Stimulated activated CD8-positive, alpha-beta memory T cell treated with anti-CD3 and anti-CD28 coated beads, Interleukin-7, amount 100 ng/mL, for 4 hours (primary cell): ENCODE results near the gene HSPB6.
"Not testable (repeated sequence)": the region's sequence is repeated elsewhere in the genome, so short reads cannot be mapped to it uniquely, and the experiment has no call there.

Source experiments
- DNase-seq, 2 donors: peaks; one replicate each; pipeline ENCODE4 v3.0.0-alpha.2; 2020; ENCODE audit warnings: low read depth in 2 of 2

Gene HSPB6

GRCh38 chr19:35786299-35787160 is 29.7 kb upstream of the HSPB6 start:
- DNase-seq, result no peak

- DNase-seq, result no peak
These were observed 28.5 kb upstream of the HSPB6 start for GRCh38 chr19:35785339-35785627.

GRCh38 chr19:35784503-35785338 is 27.9 kb upstream of the HSPB6 start:
- no peak for DNase-seq

GRCh38 chr19:35783469-35784434 is 26.9 kb upstream of the HSPB6 start:
- no peak for DNase-seq

- DNase-seq, result no peak
These were observed 25.8 kb upstream of the HSPB6 start for GRCh38 chr19:35782589-35782988.

- DNase-seq, result no peak
These were observed 24.8 kb upstream of the HSPB6 start for GRCh38 chr19:35781650-35782049.

GRCh38 chr19:35780717-35781116 is 23.9 kb upstream of the HSPB6 start:
- DNase-seq, result no peak

GRCh38 chr19:35780058-35780457 is 23.2 kb upstream of the HSPB6 start:
- DNase-seq, result no peak

- no peak for DNase-seq
These were observed 22.2 kb upstream of the HSPB6 start for GRCh38 chr19:35779033-35779432.

- no peak for DNase-seq
These were observed 21.1 kb upstream of the HSPB6 start for GRCh38 chr19:35777961-35778360.

- DNase-seq, result no peak
These were observed 20.4 kb upstream of the HSPB6 start for GRCh38 chr19:35777086-35777841.

- DNase-seq, result no peak
These were observed 19.4 kb upstream of the HSPB6 start for GRCh38 chr19:35776102-35776788.

- DNase-seq, result peak; percentile 97 to 98
These were observed 18.7 kb upstream of the HSPB6 start, which contains the start of gene ARHGAP33 for GRCh38 chr19:35775298-35776101. Gene ARHGAP33 (plus strand): TSS chr19:35775564. CDS start chr19:35775659, 95 bp downstream.

- DNase-seq, result no peak
These were observed 18.1 kb upstream of the HSPB6 start for GRCh38 chr19:35775046-35775297.

GRCh38 chr19:35774274-35775045 is 17.6 kb upstream of the HSPB6 start:
- no peak for DNase-seq

- DNase-seq, result no peak
These were observed 16.4 kb upstream of the HSPB6 start for GRCh38 chr19:35773020-35773806.

- DNase-seq, result not testable (repeated sequence)
These were observed 15.5 kb upstream of the HSPB6 start for GRCh38 chr19:35772362-35772761.

GRCh38 chr19:35768082-35768421 is 11.2 kb upstream of the HSPB6 start:
- DNase-seq, result no peak
